ENCODE results near the gene ATP6V0C. TPM values are rescaled to one million over a fixed set of nuclear protein-coding genes. Genes with fewer than 3 reads are reported as not detected.

The ATP6V0C gene
- total and polyA plus RNA-seq, 2 of the 13 experiments (the other 11 are each of a cell fraction or from before 2014, with no cell fraction given) = 10.4 to 20.1 TPM

DNA sequence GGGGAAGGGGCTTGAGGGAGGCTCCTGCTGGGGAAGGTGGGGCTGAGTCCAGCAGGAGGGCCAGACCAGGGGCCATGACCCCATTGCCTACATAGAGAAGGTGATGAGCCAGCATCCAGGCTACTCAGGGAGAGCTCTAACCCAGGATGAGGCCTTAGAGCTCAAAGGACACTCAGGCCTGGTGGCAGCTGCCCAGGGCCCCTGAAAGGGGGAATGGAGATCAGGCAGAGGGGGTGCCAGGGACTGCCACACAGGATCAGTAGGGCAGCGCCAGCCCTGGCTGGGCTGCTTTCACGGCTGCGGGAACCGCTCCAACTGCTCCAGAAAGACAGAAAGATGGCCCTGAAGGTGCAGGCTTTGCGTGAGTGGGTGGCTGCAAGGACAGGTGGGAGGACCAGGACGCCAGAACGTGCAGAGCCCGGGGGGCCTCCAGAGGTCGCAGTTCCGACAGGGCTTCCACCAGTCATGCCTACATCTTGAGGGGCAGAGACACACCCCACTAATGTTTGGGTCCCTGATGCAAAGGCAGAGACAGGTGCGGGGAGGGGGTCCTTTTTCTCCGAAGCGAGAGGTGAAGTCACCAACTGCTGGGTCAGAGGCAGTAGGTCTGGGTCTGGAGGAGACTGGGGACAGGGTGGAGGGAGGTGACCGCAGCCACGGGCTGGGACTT is 882 bp upstream of the ATP6V0C start (continued):
- TF ChIP-seq ZNF329 (CRISPR knock-in tag; IDR thresholded peaks at IDR 0.05; ENCODE audit: low read depth) = 0 out of 2 replicates have a peak, but pooled peaks have one; percentile 14
- peak; percentile 29 for TF ChIP-seq AGO1 (IDR thresholded peaks at IDR 0.05; ENCODE audit: low read depth, low read length, poor library complexity, severe bottlenecking)
- TF ChIP-seq, protein P1, sequence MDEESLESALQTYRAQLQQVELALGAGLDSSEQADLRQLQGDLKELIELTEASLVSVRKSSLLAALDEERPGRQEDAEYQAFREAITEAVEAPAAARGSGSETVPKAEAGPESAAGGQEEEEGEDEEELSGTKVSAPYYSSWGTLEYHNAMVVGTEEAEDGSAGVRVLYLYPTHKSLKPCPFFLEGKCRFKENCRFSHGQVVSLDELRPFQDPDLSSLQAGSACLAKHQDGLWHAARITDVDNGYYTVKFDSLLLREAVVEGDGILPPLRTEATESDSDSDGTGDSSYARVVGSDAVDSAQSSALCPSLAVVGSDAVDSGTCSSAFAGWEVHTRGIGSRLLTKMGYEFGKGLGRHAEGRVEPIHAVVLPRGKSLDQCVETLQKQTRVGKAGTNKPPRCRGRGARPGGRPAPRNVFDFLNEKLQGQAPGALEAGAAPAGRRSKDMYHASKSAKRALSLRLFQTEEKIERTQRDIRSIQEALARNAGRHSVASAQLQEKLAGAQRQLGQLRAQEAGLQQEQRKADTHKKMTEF (CRISPR knock-in tag; IDR thresholded peaks at IDR 0.05) = peak; percentile 8; the same call in 1 of the 2 replicates
- TF ChIP-seq ZNF614 (CRISPR knock-in tag; IDR thresholded peaks at IDR 0.05; ENCODE audit: borderline replicate concordance) = peak; percentile 9; the same call in 1 of the 2 replicates
- TF ChIP-seq ATF7 (IDR thresholded peaks at IDR 0.05) = no peak
- TF ChIP-seq ATF7 (CRISPR knock-in tag; IDR thresholded peaks at IDR 0.05) = 0 out of 2 replicates have a peak, but pooled peaks have one; percentile 50
- TF ChIP-seq POLR2A (IDR thresholded peaks at IDR 0.05; ENCODE audit: insufficient read depth in 1 of 2, low read depth in 2 of 2, low read length in 2 of 2) = 0 out of 4 replicates have a peak, but pooled peaks of 1 of the 2 experiments have one; percentile 23
- peak; percentile 44; the same call in 1 of the 2 replicates for TF ChIP-seq TBX2 (CRISPR knock-in tag; IDR thresholded peaks at IDR 0.05; ENCODE audit: borderline replicate concordance)
- no peak for TF ChIP-seq SIX1 (CRISPR knock-in tag; IDR thresholded peaks at IDR 0.05; ENCODE audit: borderline replicate concordance)
- TF ChIP-seq ZFY (CRISPR knock-in tag; IDR thresholded peaks at IDR 0.05) = peak; percentile 10; the same call in 1 of the 2 replicates
- TF ChIP-seq KLF15 (CRISPR knock-in tag; IDR thresholded peaks at IDR 0.05; ENCODE audit: borderline replicate concordance) = no peak
- no peak for TF ChIP-seq ZNF407 (CRISPR knock-in tag; IDR thresholded peaks at IDR 0.05; ENCODE audit: not compliant biosample characterization)
- TF ChIP-seq ZNF383 (CRISPR knock-in tag; IDR thresholded peaks at IDR 0.05; ENCODE audit: borderline replicate concordance) = peak; percentile 46; the same call in 1 of the 2 replicates
- 0 out of 2 replicates have a peak, but pooled peaks have one; percentile 4 for TF ChIP-seq SALL2 (CRISPR knock-in tag; IDR thresholded peaks at IDR 0.05)
- peak; percentile 74; the same call in 1 of the 2 replicates for TF ChIP-seq ZNF674 (CRISPR knock-in tag; IDR thresholded peaks at IDR 0.05; ENCODE audit: low read depth)
- no peak for TF ChIP-seq SYNCRIP (IDR thresholded peaks at IDR 0.05; ENCODE audit: insufficient read depth, low read depth, low read length)
- TF ChIP-seq, protein P2, sequence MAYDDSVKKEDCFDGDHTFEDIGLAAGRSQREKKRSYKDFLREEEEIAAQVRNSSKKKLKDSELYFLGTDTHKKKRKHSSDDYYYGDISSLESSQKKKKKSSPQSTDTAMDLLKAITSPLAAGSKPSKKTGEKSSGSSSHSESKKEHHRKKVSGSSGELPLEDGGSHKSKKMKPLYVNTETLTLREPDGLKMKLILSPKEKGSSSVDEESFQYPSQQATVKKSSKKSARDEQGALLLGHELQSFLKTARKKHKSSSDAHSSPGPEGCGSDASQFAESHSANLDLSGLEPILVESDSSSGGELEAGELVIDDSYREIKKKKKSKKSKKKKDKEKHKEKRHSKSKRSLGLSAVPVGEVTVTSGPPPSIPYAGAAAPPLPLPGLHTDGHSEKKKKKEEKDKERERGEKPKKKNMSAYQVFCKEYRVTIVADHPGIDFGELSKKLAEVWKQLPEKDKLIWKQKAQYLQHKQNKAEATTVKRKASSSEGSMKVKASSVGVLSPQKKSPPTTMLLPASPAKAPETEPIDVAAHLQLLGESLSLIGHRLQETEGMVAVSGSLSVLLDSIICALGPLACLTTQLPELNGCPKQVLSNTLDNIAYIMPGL (CRISPR knock-in tag; IDR thresholded peaks at IDR 0.05; ENCODE audit: borderline replicate concordance in 1 of 2, low read depth in 1 of 2) = peak in 1 of 2 experiments; percentile 30; a peak in 1 of 4 replicates
